SH-SY5Y (cell line): Measurements from ENCODE around the gene PNPLA6.

Experiments
- GATA2 ChIP-seq: IDR thresholded peaks from 2 replicates; pipeline ENCODE4 v1.6.1; 2011; ENCODE audit warnings: mild to moderate bottlenecking, low read depth, low read length
- GATA3 ChIP-seq: IDR thresholded peaks from 2 replicates; pipeline ENCODE4 v1.6.1; 2011; ENCODE audit warnings: low read depth, mild to moderate bottlenecking, low read length, moderate library complexity

PNPLA6 gene

GRCh38 chr19:7533925-7534480 lies 1.5 kb upstream of the PNPLA6 start:
- TF ChIP-seq GATA3 (no peak), GATA2 (no peak)

DNA sequence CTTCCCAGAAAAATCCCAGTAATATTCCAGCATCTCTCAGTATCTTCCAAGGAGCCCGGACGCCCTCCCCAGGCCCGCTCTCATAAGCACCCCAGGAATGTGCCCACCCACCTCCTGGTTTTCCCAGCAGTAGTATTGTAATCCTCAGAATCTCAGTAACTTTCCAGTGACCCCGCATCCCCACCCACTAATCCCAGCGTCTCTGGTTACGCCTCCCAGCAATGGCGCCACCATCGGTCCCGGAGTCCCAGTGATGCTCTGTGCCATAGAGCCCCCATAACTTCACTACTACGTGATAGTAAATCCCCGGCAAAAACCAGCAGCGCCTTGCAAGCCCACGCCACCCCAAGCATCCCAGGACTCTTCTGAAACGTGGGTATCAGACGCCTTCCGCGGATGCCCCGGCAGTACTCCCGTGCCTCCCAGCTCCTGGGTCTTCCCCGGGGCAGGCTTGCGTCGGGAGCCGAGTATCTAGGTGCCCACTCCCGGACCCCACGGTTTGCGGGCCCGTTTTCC lies 928 bp upstream of the PNPLA6 start:
- TF ChIP-seq GATA2 (no peak), GATA3 (no peak)

DNA sequence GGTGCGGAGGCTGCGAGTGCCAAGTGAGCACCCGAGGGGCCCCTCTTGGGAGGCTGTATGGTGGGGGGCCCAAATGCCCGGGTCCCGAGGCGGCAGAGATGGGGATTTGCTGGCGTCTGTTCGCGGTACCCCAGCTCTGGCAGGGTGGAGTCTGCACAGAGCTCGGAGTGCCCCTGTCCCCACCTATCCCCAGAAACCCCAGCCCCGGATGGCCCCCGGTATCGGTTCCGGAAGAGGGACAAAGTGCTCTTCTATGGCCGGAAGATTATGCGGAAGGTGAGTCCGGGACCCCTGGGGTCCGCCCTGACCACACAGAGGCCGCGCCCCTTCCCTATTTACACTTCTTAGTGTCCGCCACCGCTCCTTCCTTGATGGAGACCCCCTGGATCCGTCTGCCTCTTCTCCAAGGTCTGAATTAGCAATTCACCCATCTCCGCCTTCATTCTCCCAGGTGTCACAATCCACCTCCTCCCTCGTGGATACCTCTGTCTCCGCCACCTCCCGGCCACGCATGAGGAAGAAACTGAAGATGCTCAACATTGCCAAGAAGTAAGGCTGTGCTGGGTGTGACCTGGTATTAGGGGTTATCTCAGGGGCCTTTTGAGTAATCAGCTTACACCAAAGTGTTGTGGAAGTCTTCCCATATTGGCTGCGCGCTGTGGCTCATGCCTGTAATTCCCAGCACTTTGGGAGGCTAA lies 630 bp downstream of the PNPLA6 start:
- TF ChIP-seq GATA3: no peak
- no peak for TF ChIP-seq GATA2

GRCh38 chr19:7539827-7540425 lies 4.4 kb downstream of the PNPLA6 start:
- TF ChIP-seq GATA2 (no peak), GATA3 (no peak)

DNA sequence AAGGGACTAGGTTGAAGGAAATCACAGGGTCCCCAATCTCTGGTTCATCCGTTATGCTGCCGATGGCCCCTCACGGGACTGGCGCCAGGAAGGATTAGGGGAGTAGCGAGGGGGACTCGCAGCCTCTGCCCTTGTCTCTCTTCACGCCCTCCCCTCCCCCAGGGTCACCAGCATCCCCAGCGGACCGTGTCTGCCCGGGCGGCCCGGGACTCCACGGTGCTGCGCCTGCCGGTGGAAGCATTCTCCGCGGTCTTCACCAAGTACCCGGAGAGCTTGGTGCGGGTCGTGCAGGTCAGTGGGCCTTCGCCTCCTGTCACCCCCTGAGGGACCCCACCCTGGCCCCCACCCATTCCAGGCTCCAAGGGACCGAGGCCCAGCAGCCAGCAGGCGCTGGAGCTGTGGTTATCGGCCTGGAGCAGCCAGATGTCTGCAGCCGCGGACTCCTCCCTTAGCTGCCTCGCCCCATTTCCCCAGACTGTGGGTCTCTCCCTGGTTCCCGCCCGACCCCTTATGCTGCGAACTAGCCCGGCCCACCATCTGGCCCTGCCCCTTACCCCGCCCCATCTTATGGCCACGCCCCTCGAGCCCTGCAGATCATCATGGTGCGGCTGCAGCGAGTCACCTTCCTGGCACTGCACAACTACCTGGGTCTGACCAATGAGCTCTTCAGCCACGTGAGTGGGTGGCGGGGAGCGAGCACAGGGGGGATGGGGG lies 5.4 kb downstream of the PNPLA6 start:
- TF ChIP-seq GATA3 (no peak), GATA2 (no peak)

DNA sequence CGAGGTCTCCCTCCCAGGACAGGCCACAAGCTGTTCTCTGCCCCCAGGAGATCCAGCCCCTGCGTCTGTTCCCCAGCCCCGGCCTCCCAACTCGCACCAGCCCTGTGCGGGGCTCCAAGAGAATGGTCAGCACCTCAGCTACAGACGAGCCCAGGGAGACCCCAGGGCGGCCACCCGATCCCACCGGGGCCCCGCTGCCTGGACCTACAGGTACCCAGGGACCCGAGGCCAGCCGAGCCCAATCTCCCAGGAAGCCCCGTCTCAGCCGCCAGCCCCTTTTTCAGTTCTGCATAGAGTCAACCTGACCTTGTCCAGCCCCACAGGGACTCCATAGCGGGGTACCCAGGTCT lies 5.9 kb downstream of the PNPLA6 start:
- TF ChIP-seq GATA3: no peak
- no peak for TF ChIP-seq GATA2

DNA sequence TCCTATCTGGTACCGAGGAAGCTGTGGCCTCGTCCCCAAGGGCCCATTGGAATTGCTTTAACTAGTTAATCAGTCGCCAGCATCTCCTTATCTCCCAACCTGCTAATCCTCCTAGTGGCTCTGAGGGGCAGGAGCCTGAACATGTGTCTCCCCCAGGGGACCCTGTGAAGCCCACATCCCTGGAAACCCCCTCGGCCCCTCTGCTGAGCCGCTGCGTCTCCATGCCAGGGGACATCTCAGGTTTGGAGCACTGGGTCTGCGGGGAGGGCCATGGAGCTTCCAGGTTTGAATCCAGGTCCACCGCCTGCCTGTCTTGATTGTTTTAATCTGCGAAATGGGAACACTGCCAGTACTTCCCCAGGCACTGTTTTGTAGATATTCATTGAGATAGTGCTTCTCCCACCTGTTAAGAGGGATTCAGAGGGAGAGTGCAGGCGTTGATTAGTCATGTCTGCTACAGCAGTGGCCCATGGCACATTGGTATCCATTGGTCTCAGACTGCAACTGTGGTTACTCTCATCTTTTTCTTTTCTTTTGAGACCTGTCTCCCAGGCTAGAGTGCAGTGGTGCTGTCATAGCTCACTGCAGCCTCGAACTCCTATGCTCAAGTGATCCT lies 6.4 kb downstream of the PNPLA6 start:
- TF ChIP-seq GATA3 (no peak), GATA2 (no peak)

- TF ChIP-seq GATA3 (no peak), GATA2 (no peak)
These were observed 7.2 kb downstream of the PNPLA6 start for GRCh38 chr19:7542556-7543348.

DNA sequence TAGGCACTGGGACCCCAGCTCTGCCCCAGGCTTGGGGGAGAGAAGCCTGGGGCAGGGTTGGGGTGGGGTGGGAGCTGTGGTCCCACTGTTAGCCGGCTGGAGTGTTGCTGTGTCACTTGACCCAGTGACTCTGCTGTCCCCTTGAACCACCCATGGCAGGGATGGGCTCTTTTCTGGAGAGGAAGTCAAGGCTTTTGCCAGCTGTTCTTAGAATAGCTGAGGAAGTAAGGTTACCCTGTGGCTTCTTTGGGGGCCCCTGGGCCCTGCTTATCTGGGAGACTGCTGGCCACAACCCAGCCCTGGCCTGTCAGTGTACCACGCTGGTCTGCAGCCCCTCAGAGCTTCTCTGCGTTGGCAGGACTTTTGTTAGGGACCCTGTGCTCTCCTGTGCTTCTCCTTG lies 9.1 kb downstream of the PNPLA6 start:
- no peak for TF ChIP-seq GATA2
- no peak for TF ChIP-seq GATA3

DNA sequence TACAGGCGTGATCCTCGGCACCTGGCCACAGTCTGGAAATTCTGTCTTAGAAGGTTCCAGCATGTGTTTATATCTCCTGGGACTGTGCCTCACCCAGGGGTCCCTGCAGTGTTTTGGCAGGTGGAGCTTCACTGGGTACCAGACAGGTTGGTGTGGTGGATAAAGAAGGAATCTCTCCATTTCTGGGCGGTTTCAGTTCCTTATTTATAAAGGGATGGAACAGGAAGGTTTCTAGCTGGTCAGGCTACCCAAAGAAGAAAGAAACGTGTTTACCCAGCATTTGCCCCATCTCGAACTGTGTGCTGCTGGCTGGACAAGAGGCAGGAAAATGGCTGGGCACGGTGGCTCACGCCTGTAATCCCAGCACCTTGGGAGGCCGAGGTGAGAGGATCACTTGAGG lies 9.8 kb downstream of the PNPLA6 start:
- no peak for TF ChIP-seq GATA3
- no peak for TF ChIP-seq GATA2

- TF ChIP-seq GATA2: no peak
- no peak for TF ChIP-seq GATA3
These were observed 10.4 kb downstream of the PNPLA6 start for GRCh38 chr19:7545904-7546303.

- no peak for TF ChIP-seq GATA2
- TF ChIP-seq GATA3: no peak
These were observed 11.6 kb downstream of the PNPLA6 start for GRCh38 chr19:7547159-7547558.

DNA sequence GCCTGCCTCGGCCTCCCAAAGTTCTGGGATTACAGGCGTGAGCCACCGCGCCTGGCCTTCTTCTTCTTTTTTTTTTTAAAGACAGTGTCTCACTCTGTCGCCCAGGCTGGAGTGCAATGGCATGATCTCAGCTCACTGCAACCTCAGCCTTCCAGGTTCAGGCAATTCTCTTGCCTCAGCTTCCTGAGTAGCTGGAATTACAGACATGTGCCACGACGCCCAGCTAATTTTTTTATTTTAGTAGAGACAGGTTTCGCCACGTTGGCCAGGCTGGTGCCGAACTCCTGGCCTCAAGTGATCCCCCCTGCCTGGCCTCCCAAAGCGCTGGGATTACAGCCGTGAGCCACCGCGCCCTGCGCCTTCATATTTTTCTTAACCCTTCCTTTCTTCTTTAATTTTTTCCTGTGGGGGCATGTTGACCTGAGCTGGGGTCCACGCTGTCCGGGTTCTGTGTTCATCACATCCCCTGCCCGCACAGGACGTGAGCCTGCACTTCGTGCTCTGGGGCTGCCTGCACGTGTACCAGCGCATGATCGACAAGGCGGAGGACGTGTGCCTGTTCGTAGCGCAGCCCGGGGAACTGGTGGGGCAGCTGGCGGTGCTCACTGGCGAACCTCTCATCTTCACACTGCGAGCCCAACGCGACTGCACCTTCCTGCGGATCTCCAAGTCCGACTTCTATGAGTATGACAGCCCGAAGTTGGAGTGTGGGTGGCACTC lies 14.1 kb downstream of the PNPLA6 start:
- TF ChIP-seq GATA2: no peak
- no peak for TF ChIP-seq GATA3
